GM18505 (cell line): ENCODE results near the gene TFF3.

Experiments
- ATAC-seq: cut with Tn5 transposase; IDR thresholded peaks from one replicate; pipeline ENCODE4 v1.9.1; 2021; ENCODE audit not compliant: unreplicated experiment
- POLR2A ChIP-seq: IDR thresholded peaks from 4 replicates; pipeline ENCODE4 v1.6.1; 2011; ENCODE audit warnings: borderline replicate concordance; ENCODE audit not compliant: insufficient read depth, insufficient read length; ENCODE audit errors: extremely low read depth

TFF3 gene

DNA sequence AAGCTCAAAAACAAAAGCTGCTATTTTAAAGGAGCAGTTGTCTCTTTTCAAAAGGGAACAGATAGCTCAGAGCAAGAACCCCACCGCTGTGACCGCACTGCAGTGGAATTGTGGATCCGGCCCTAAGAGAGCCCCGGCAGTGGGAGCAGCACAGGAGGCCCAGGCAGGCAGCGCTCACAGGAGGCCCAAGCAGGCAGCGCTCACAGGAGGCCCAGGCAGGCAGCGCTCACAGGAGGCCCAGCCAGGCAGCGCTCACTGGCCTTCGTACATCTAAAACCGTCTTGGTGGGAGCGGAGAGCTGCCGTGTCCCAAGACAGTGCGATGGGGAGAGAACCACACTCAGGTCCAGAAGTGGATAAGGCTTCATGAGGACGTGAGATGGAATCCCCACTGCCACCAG lies 4.0 kb downstream of the TFF3 start:
- ATAC-seq, result no peak

GRCh38 chr21:42310411-42311001 lies 4.7 kb downstream of the TFF3 start:
- no peak for TF ChIP-seq POLR2A
- ATAC-seq, result no peak

More for the DNA sequence above, 4.0 kb downstream of the TFF3 start:
- TF ChIP-seq POLR2A, result no peak

GRCh38 chr21:42309753-42310213 lies 5.4 kb downstream of the TFF3 start:
- no peak for TF ChIP-seq POLR2A
- ATAC-seq, result no peak

GRCh38 chr21:42308914-42309752 lies 6.1 kb downstream of the TFF3 start:
- no peak for ATAC-seq
- no peak for TF ChIP-seq POLR2A

DNA sequence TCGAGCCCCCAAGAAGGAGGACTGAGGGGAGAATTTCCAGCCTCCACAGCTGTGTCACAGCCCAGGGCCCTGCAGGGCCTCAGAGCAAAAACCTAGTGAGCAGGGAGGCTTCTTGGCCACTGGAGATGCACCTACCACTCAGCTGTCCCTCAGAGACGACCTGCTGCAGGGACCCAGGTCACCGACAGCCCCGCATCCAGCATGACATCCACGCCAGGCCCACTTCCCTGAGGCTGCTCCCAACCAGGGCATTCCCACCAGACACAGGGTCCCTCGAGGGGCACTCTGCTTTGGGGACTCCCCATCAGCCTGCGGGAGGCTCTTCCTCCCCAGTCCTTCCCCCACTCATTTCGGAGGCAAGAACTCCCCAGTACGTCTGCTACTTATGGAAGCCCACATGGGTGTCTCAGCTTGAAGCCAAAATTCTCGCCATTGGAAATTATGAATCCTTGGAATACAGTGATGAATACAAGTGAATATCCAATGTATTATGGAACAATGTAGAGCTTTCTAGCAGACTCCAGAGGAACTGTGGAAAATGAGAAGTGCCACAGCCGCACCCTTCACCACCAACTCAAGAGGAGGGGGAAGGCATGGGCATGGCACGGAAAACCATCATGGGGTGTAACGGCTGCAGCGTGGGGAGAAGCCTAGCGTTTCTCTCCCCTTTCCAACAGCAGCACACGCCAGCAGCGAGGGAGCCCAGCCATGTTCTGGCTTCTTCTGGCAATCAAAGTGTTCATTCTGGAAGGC lies 6.9 kb downstream of the TFF3 start:
- TF ChIP-seq POLR2A, result no peak
- no peak for ATAC-seq

- TF ChIP-seq POLR2A, result no peak
- no peak for ATAC-seq
These were observed 8.1 kb downstream of the TFF3 start for GRCh38 chr21:42307106-42307505.

GRCh38 chr21:42306366-42307035 lies 8.7 kb downstream of the TFF3 start:
- no peak for ATAC-seq
- no peak for TF ChIP-seq POLR2A

- no peak for TF ChIP-seq POLR2A
- ATAC-seq, result no peak
These were observed 9.5 kb downstream of the TFF3 start for GRCh38 chr21:42305707-42306147.

GRCh38 chr21:42304556-42305454 lies 10.4 kb downstream of the TFF3 start:
- ATAC-seq, result no peak
- TF ChIP-seq POLR2A, result no peak

GRCh38 chr21:42303443-42303842 lies 11.8 kb downstream of the TFF3 start:
- TF ChIP-seq POLR2A, result no peak
- no peak for ATAC-seq

DNA sequence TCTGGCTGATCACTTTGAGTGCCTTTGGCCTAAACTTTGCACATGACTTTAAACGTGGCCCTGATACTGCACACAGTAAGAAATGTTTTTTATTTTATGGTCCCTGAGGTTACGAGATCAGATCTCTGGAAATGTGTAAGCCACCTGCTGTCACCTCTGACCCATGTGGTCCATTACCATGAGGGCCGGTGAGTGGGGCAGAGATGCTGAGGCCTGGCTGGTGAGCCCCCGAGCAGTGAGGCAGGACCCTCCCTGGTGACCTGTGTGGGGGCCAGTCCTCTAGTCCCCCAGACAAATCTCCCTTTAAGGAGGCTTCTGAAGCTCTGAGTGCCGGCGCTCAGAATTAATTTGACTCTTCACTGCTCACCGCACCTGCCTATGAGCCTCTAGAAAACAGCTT lies 12.4 kb downstream of the TFF3 start:
- no peak for TF ChIP-seq POLR2A
- no peak for ATAC-seq

GRCh38 chr21:42302076-42302650 lies 13.0 kb downstream of the TFF3 start:
- no peak for ATAC-seq
- TF ChIP-seq POLR2A, result no peak
